Stimulated activated naive CD4-positive, alpha-beta T cell treated with Interleukin-2 at 50 U/mL for 16 hours (primary cell): ENCODE measurements around the gene EXD2.
A peak's percentile ranks its signal among the peaks of the same experiment; 100 is the strongest.
"Not testable (repeated sequence)": the region's sequence is repeated elsewhere in the genome, so short reads cannot be mapped to it uniquely, and the experiment has no call there.

ENCODE experiments used
- DNase-seq: peaks from one replicate; lab custom pipeline; 2025; lab: John Stamatoyannopoulos, UW

Gene EXD2

DNA sequence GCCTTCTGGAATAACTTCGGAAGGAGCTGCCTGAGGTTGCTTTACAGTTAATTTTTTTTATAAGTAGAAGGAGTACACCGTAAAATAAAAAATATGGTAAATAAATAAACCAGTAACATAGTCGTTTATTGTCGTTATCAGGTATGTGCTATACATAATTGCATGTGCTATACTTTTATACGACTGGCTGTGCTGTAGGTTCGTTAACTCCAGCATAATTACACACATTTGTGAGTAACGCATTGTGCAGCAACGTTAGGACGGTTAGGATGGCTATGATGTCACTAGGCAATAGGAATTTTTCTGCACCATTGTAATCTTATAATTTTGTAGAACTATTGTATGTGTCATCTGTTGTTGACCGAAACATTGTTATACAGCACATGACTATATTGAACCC lies 8.5 kb downstream of the EXD2 start:
- no peak for DNase-seq

DNA sequence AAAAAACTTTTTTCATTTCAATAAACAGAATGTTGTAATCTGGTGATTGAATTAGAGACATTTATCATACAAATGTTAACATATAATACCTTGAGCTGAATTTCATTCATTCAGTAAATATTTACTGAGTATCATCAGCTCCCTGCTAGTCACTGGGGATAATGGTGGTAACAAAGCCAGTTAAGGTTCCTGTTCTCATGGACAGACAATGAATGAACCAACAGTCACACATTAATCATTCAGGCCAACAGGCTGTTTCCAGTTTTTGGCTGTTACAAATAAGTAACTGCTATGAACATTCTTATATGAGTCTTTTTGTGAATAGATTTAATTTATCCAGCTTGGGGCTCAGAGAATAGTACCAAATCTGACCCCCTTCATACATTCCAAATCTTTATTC lies 13.5 kb downstream of the EXD2 start:
- DNase-seq = no peak

DNA sequence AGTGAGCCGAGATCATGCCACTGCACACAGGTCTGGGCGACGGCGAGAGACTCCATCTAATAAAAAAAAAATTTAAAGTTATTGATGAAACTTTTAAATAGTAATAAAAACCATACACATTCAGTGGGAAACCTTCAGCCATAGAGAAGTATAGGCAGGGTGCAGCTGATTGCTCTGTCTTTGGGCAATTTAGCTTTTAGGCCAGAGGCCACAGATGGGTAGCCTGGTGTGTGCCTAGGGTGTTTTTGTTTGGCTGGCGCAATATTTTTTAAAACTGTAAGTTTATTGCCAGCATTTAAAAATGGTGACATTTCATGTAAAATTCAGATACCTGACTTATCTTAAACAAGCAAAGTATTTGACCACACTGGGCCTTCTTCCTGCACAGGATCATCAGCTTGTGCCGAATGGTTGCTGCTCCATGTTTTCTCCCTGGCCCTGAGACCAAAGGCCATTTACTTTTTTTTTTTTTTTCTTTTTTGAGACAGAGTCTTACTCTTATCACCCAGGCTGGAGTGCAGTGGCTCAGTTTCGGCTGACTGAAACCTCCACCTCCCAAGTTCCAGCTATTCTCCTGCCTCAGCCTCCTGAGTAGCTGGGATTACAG lies 16.2 kb downstream of the EXD2 start:
- no peak for DNase-seq

DNA sequence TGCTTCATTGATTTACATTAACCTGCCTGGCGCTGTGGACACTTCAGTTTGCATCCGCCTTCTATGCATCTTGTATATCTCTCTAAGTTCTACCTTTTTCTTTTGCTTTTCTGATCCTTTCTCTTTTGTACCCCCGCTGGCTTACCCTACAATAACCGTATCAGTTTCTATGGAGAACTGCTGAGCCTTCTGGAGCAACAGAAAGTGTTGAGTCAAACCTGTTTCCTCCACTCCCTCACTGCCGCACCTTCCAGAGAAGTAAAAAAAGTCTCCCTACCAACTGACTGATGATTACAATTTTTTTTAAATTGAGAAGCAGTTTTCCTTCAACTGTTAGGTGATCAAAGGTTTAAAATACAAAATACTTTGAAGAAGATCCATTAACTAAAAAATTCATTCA lies 17.4 kb downstream of the EXD2 start:
- DNase-seq = no peak

DNA sequence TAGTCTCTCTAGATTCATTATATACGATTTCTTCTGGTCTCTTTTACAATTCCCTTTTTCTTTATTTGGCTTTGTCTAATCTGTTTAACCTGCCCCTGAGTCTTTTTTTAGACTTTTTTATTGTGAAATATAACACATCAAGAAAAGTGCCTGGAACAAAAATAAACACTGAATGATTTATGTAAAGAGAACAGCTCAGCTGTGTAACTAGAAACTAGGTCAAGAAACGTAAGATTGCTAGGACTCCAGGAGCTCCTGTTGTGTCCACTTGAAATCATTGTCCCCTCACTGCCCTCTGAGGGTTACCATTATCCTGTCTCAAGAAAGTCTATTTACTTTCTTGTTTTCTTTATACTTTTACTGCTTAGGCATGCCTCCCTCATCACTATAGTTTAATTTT lies 23.1 kb downstream of the EXD2 start:
- no peak for DNase-seq

DNA sequence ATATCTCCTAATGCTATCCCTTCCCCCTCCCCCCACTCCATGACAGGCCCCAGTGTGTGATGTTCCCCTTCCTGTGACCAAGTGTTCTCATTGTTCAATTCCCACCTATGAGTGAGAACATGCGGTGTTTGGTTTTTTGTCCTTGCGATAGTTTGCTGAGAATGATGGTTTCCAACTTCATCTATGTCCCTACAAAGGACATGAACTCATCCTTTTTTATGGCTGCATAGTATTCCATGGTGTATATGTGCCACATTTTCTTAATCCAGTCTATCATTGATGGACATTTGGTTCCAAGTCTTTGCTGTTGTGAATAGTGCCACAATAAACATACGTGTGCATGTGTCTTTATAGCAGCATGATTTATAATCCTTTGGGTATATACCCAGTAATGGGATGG lies 26.4 kb downstream of the EXD2 start:
- not testable (repeated sequence) for DNase-seq

DNA sequence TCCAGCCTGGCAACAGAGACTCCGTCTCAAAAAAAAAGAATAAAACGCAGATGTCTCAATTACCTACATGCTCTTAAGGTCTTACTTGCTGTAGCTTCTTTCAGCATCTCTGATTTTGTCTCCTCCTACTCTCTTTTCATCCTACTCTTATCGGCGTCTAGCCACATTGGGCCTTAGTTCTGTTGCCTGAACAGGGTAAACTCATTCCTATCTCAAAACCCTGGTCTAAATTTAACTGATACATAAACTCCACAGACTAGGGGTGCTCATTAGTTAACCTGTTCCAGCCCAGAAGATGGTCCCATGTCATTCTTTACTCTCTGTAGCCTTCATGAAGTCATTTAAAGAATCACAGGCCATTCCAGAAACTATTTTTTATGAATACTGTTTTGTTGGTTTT lies 33.6 kb downstream of the EXD2 start:
- DNase-seq = no peak

DNA sequence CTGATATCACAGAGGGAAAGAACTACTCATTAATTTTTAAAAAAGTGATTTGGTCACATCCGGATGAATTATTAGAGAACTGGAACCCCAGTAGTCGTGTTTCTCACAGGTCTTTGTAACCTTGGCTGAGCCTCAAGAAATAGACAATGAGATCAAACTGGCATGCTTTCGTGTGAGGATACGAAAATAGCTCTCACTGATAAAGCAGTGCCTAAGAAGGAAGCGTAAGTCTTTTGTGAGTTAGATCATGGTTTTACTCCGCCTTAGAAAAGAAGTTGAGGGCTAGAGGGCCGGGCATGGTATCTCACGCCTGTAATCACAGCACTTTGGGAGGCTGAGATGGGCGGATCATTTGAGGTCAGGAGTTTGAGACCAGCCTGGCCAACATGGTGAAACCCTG lies 34.9 kb downstream of the EXD2 start:
- DNase-seq = no peak

DNA sequence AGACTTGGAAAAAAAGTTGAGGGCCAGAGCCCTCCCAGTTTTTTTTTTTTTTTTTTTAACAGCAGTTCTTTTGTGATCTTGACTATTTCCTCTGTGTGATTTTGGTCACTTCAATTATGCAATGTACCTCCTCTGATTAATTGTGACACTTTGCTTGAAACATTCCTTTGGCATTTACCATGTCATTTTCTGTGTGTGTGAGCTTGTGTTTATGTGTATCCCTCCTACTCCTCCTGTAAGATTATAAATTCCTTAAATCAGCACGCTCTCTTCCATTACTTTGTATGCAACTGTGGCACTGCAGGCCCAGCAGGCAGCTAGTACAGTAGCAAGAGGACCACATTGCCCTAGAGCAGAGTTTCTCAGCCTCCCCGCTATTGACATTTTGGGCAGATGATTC lies 35.4 kb downstream of the EXD2 start:
- no peak for DNase-seq

DNA sequence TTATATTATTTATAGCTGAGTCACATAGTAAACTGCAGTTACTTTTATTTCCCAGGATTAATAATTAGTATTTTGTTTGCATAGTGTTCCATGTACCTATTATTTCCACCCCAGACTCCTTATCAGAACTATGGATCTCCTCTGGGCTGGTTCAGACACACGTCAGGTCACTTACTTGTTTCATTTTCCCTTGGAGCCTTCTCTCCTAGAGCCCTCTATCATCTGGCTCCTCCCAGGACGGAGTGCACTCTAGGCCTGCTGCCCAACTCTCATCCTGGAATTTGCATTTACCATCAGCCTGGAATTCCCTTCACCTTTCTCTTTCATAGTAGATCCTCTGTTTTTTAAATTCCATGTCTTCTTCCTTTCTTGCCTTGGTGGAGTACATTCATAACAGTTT lies 40.2 kb downstream of the EXD2 start:
- DNase-seq = no peak

DNA sequence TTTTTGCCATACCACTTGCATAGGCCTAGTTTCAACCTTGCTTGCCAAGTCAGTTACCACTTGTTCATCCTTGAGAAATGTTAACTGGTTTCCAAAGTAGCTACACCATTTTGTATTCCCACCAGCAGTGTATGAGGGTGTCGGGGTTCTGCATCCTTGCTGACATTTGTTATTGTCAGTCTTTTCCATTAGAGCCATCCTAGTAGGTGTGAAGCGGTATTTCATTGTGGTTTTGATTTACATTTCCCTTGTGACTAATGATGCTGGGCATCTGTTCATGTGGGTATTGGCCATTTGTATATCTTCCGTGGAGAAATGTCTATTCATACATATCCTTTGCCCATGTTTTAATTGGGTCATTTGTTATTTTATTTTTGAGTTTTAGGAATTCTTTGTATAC lies 41.1 kb downstream of the EXD2 start:
- no peak for DNase-seq

DNA sequence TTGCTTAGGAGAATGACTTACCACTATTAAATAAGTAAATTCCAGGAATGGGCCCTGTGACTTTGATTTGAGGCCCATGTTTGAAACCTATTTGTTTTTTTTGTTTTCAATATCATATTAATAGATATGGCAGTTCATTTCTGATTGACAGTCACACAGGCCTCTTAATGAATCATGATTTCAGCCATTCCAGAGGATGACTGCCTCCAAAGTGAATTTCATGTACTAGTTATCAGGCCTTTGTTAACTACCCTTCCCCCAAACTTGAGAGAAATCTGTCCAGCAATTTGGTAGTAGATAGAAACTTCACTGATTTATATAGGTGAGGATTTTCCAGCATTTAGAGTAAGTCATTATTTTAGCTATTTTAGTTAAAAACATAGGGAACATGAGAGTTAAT lies 42.8 kb downstream of the EXD2 start:
- no peak for DNase-seq

DNA sequence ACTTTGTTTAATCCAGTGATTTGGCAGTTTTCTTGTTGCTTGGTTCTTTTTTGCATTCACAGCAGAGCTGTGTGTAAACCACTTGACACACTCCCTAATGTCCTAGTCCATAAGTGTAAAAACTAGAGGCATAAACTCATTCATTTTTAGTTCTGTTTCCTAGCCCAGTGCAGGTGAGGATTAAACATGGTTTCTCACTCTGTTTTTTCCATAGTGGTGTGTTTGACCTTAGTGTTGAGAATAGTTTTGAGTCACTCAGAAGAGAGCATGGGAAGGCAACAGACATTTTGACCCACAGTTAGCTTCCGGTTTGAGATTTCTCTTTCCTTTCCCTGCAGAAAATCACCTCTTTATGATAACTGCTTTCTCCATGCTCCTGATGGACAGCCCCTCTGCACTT lies 44.4 kb downstream of the EXD2 start:
- DNase-seq = no peak

DNA sequence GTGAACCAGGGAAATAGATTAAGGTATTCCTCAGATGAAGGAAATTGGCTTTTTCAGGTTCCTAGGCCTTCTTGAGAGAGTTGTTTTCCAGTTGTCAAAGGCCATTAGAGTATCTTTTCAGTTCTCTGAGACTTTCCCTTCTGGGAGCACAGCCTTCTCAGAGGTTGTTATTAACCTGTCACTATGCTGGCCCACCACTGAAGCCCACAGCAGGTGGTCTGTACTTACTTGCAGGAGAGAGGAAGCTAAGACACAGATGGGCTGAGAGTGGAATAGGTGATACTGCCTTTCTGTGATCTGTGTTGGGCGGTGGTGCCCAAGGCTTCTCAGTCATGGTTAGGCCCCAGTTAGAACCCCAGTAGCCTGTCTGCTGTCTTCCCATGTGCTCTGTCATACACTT lies 45.8 kb downstream of the EXD2 start:
- DNase-seq = no peak

DNA sequence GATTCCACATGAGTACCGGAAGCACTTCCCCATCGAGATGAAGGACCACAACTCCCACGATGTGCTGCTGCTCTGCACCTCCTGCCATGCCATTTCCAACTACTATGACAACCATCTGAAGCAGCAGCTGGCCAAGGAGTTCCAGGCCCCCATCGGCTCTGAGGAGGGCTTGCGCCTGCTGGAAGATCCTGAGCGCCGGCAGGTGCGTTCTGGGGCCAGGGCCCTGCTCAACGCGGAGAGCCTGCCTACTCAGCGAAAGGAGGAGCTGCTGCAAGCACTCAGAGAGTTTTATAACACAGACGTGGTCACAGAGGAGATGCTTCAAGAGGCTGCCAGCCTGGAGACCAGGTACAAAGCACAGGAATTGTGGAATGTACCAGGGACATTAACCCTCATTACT lies 46.3 kb downstream of the EXD2 start:
- no peak for DNase-seq

DNA sequence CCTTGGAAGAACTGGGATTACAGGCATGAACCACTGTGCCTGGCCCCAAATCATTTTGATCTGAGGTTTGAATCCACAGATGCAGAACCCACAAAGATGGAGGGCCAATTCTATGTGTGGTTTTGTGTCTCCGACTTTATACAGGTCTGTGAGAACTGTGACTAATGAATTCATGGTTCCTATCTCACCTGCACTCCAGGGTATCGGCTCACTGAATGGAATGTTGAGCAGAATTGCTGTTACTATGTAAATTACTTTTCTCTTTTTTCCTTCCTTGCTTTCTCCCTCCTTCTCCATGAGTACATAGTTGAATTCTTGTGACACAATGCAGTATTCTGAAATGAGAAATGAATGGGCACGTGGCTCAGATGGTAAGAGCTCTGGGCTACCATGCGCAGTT lies 47.6 kb downstream of the EXD2 start:
- no peak for DNase-seq

DNA sequence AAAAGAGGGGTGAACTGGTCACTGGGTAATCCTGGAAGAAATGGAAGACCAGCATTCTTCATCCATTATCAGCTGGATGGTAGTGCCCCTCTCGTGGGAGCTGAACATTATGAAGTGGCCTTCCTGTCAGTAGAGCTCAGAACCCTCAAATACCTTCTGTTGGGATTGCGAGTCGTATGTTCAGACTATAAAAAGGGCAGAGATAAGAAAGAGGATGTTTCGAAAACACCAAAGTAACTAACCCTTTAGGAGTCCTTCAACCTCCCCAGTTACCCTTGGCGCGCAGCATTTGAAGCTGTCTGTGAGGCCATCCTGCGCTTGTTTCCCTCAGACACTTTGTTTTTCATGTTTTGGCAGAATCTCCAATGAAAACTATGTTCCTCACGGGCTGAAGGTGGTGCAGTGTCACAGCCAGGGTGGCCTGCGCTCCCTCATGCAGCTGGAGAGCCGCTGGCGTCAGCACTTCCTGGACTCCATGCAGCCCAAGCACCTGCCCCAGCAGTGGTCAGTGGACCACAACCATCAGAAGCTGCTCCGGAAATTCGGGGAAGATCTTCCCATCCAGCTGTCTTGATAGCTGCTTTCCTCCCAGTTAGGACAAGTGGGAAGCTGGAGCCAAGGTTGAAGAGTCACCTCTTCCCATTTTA lies 49.4 kb downstream of the EXD2 start:
- DNase-seq = no peak

DNA sequence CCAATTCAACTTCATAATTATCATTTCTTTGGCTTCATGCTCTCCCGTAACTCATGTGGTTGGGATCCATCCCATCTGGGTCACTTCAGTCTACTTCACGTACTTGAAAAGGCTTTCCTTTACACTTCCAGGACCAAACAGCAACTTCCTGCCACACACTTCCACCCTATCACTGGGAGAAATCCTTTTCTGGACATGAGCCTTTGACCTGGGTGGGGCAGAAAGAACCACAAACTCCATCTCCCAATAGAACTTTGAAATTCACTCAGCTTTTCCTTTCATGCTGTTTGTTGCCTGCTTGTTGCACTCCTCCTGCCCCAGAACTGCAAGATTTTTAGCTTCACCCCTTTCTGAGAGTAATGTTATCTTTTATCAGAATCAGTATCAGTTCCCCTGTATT lies 50.3 kb downstream of the EXD2 start:
- no peak for DNase-seq

DNA sequence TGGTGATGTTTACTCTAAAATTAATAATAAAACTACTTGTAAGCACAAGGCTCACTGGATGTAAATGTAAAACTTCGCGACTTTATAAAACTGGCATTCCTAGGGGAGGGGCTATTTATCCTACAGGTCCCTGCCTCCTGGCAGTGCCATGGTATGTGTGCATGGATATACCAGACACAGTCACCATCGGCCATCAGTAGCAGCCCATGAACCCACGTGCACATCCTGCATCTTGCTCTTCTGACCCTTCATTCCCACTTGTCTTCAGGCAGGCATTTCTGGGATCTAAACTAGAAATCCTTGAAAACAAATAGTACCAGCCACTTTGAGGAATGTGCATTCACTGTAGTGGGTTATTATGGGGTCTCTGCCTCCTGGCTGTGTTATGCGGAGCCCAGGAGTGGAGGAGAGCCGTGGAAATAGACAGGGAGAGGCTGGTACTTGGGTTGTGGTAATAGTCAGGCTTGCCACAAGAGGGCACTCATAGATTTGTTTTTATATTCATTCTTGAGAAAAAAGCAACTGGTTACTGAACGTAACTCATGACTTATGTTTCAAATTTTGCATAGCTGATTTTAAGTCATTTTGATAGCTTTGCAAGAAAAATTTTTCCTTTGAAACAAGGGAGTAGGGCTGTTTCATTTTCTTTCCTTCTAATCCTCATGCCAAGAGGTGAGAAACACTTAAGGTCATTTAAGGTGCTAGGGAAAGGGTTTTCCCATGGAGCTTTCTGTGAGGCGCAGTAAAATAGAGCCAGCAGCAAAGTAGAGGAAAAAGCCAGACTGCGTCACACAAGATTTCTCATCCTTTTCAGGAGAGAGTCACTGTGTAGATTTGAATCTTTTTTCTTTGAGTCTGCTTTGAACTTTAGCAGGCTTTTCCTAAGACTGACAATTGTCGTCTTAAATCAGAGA lies 51.3 kb downstream of the EXD2 start:
- peak; percentile 25 for DNase-seq

DNA sequence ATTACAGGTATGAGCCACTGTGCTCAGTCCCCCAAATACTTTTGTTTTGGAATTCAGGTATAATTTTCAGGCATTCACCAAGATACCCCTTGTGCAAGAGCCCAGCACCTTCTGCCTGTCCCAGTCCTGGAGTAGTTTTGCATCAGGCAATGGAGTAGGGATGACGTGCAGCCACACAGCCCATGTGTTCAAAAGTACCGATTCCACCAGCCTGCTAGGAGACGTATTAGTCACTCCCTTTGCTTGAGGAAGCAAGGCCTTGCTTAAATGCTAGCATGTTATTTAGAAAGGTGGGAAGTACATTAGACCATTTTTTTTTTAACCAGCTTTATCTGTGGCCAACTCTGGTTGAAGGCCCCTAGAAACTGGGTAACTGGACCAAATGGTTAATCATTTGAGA lies 53.6 kb downstream of the EXD2 start:
- no peak for DNase-seq

DNA sequence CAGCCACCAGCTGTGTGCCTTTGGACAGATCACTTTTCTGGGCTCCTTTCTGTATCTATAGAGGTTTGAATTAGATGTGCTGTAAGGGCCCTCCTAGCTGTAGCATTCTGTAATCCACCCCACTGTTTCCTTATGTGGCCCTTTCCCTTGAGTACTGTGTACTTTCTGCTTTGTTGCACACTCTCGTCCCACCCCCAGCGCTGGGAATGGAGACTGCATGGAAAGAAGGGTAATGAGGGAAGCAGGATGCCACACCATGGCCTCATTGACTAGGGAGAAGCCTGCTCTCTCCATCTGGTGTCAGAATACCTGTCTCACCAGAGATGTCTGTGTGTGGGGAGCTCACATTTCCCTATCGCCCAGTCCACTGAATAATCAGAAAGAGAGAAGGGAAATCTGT lies 55.0 kb downstream of the EXD2 start:
- no peak for DNase-seq

DNA sequence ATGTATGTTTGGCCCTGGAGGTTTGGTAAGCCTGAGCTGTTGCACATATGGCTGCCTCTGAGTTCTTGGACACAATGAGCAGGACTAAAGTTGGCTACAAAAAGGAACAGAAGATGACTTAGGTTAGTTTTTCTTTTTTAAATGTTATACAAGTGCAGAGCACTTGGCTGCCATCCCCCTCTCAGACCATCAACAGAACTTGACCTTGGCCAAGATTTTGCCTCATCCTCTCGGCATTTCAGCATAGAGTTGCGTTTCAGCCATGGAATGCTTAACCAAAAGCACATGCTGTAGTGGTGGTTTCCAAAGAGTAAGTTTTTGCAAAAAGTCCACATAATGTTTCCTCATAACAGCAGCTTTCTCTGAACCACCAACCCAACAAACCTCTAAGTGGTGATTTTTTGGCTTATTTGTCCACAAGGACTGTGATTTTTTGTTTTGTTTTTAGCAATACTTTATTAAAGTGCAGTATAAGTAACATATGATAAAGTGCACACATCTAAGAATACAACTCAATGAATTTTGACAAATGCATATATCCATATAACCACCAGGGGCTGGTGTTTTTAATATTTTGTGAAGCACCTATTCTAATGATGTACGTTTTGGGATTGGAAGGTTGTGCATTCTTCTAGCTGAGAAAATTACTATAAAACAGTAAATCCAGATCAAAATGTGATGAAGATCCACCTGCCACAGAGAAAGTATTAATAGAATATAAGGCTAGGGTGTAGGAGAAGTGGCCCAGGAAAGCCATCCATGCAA lies 56.6 kb downstream of the EXD2 start:
- DNase-seq = no peak

DNA sequence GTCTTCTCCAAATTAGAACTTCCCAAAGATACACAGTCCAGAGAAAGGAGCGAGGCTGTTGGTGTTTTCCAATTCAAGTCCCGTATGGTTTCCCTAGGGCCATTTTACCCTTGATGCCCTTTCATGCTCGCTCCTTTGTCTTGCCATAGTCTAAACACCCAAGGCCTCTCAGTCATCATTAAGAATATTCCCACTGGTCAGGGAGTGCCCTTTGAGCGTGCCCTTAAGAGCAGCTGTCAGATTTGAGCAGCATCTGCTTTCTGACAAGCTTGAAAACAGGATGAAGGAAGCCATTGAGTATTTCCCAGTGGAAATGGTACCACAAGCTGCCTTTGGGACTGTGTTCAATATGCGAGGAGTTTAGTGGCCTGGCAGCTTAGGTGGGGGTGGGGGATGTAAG lies 58.3 kb downstream of the EXD2 start:
- DNase-seq = no peak
